SIG-M5 treated with dmso at 0.1 percent for 504 hours (cell line): ENCODE measurements around the gene KCNK7.

Experiments
- DNase-seq: peaks from one replicate; lab custom pipeline; 2025; ENCODE audit not compliant: unreplicated experiment; lab: John Stamatoyannopoulos, UW

KCNK7 gene

GRCh38 chr11:65589444-65590239, 6.0 kb downstream of the KCNK7 start:
- no peak for DNase-seq

DNA sequence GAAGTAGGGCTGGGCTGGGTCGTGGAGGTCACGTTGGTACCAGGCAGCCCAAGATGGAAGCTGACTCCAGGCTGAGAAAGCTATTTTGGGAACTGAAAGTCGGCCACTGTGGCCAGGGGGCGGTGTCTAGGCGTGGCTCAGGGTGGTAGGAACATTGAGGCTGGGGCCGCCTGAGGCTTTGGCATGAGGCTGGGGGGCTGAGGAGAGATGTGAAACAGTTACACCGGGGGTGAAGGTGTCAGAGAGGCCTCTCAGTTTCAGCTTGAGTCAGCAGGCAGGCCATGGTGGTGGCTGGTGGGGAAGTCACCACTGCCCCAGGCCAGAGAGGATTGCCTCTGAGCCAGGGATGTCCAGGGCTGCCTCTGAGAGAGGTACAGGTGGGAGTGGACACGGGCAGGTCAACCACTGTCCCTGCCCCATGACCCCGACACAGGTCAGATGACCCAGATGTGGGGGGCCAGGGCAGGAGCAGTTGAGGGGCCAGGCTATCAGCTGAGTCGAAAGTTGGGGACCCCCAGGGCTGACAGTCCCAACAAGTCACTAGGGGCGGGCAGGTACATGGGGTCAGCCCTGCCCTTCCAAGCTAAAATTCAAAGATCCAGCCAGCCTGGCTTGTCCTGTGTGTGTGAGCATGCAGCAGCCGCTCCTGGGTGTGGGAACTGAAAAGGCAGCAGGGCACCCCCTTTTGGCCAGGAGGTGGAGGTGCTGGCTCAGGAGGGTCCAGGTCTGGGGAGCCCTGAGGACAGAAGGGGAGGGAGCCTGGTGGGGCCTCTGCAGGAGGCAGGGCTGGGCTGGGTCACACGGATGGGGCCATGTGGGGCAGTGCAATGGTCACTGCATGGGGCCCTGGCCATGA, 7.2 kb downstream of the KCNK7 start:
- DNase-seq: peak; percentile 55

GRCh38 chr11:65586676-65587075, 8.9 kb downstream of the KCNK7 start:
- no peak for DNase-seq

- DNase-seq: no peak
These were observed 9.4 kb downstream of the KCNK7 start for GRCh38 chr11:65586247-65586630.

GRCh38 chr11:65585396-65586246, 10.0 kb downstream of the KCNK7 start:
- DNase-seq: no peak

DNA sequence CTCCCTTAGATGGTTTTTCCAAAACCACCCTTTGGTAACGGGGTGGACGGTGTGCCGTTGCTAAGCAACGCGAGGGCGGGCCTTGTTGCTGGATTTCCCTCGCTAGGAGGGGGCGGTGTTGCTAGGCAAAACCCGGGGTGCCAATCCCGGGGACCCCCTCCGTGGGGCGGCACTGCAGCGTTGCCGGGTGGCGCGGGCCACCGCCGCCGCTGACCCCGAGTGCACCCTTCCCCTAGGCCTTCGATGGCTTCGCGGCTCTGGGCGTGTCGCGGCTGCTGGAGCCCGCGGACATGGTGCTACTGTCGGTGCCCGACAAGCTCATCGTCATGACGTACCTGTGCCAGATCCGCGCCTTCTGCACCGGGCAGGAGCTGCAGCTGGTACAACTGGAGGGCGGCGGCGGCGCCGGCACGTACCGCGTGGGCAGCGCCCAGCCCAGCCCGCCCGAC, 10.9 kb downstream of the KCNK7 start:
- no peak for DNase-seq

DNA sequence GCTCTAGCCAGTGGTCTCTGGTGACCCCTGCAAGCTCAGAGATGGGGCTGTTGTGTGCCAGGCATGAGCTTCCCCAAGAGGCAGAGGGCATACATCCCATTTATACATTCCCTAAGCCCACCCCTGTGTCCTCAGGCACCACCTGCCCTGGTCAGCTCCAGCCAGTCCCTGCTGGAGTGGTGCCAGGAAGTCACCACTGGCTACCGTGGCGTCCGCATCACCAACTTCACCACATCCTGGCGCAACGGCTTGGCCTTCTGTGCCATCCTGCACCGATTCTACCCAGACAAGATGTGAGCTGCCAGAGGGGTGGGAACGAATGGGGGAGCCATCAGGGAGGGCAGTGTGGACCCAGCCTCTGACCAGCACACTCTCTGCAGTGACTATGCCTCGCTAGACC, 11.5 kb downstream of the KCNK7 start:
- DNase-seq: no peak

DNA sequence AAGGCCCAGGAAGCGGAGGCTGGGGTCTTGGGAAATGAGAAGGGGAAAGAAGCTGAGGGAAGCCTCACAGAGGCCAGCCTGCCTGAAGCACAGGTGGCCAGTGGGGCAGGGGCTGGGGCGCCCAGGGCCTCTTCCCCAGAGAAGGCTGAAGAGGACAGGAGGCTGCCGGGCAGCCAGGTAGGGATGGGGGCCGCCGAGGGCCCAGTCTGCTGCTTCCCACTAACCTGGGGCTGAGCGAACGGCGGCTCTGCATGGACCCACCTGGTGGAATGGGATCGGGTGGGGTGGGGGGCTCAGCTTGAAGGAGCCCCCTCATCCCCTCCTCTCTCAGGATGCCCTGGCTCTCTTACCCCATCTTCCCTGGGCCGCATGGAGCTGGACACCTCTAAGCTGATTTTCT, 12.0 kb downstream of the KCNK7 start:
- DNase-seq: no peak

GRCh38 chr11:65581928-65582327, 13.7 kb downstream of the KCNK7 start:
- DNase-seq: no peak

DNA sequence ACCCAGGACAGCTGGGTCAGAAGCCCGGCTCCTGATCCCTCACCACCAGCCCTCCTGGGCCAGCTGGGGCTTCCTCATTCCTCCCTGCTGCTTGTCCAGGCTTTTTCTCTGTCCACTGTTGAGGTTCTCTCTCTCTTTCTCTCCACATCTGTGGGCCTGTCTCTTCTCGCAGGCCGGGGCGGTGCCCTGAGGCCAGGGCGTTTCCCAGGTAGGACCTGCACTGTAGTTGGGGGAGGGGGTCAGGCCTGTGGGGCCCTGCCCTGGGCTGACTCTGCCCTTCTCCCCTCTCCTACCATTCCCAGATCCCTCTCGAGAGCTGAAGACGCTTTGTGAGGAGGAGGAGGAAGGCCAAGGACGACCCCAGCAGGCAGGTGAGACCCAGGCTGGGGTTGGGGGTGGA, 14.8 kb downstream of the KCNK7 start:
- DNase-seq: no peak

GRCh38 chr11:65580031-65580692, 15.4 kb downstream of the KCNK7 start:
- no peak for DNase-seq

DNA sequence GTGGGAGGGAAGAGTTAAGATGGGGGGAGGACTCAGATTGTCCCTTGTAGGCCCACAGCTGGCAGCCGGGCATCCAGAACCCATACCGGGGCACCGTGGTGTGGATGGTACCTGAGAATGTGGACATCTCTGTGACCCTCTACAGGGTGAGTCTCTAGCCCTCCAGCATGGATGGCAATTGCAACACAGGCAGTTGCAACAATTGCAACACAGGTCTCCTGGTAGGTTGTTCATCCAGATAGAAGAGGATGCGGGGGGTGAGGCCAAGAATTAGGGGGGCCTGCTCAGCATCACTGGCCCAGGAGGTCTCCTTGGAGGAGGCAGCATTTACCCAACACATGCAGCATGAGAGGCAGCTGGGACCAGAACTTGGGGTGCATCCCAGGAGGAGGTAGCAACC, 16.3 kb downstream of the KCNK7 start:
- DNase-seq: peak; percentile 18

GRCh38 chr11:65578667-65579066, 16.9 kb downstream of the KCNK7 start:
- no peak for DNase-seq

DNA sequence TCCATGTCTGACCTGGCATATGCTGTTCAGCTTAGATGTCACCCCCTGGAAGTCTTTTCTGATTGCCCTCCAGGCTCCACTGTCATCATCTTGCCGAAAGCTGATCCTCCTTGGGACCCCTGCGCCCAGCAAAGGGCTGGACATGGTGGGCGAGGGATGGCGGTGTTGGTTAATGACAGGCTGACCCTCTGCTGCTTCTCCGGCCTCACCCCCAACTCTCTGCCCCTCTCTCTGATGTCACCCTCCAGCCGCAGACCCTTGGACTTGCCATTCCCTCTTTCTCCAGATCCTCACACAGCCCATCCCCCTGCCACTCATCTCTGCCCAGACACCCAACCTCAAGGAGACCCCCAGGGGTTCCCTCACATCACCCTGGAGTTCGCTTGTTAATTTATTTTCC, 17.5 kb downstream of the KCNK7 start:
- DNase-seq: no peak

DNA sequence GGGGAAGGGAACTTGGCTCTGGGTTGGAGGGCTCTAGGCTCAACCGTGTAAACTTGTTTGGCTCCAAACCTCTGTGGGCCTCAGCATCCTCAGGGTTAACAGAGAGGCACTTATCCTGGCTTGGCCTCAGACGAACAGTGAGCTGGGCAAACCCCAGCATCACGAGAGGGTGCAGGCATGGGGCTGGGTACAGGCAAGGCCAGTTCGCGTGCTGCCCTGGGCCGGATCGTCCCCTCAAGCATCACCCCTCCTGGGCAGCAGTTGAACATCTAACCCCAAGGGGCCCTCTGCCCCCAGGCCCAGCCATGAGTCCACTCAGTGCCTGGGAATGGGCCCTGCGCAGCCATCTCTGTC, 17.9 kb downstream of the KCNK7 start:
- DNase-seq: no peak

GRCh38 chr11:65576867-65577755, 18.5 kb downstream of the KCNK7 start:
- DNase-seq: peak; percentile 78

DNA sequence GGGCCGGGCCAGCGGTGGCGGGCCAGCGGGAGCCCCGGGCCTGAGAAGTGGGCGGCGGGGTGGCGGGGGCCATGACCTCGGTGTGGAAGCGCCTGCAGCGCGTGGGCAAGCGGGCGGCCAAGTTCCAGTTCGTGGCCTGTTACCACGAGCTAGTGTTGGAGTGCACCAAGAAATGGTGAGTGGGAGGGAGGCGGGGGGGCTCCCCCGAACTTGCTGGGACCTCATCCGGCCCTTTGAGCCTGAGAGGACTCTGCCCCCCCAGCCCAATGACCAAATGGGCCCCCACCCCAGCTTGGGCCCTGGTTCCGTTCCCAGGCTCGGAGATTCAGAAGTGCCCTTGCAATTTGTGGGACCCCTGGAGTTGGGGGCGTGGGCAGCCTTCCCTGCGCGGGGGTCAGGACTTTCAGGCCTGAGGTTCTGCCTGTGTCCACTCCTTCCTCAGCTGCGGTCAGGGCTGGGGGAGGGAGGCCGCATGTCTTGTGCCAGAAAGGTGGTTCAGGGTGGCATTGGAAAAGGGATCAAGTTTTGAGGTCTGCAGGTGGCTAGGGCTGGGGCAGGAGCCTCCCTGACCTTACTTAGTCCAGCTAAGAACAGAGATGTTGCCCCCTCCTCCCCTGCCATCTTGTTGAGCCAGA, 19.3 kb downstream of the KCNK7 start:
- DNase-seq: no peak

- DNase-seq: peak; percentile 80
These were observed 19.9 kb downstream of the KCNK7 start, which contains the start of gene EHBP1L1 for GRCh38 chr11:65575568-65576231. TSS of gene EHBP1L1 (plus strand) at chr11:65576053. CDS start at chr11:65576303, 250 bp downstream.
